GM23248 (cell line): ENCODE results near the gene CDCA7.

ENCODE experiments used
- EZH2 ChIP-seq: fragments of 200-600 bp; sonication (generic); IDR thresholded peaks from 2 replicates; pipeline ENCODE4 v1.6.1; 2018; ENCODE audit warnings: antibody characterized with exemption, mild to moderate bottlenecking; ENCODE audit not compliant: insufficient read depth, poor library complexity, severe bottlenecking
- EZH2phosphoT487 ChIP-seq: fragments of 200-600 bp; sonication (generic); IDR thresholded peaks from 2 replicates; pipeline ENCODE4 v1.6.1; 2018; ENCODE audit warnings: antibody characterized with exemption, moderate library complexity, mild to moderate bottlenecking, low read depth; ENCODE audit not compliant: insufficient read depth

- TF ChIP-seq EZH2phosphoT487 (no peak), EZH2 (no peak)
Observed at GRCh38 chr2:173386021-173386737, 31.5 kb downstream of the CDCA7 start.
